Measurements from ENCODE around the gene EMCN.

The EMCN gene

GRCh38 chr4:100493756-100494155 lies 24.1 kb downstream of the EMCN start:
- no peak overlapping the region for H3K4me3 ChIP-seq (ENCODE audit: low read depth, low read length)
- TF ChIP-seq, protein P1, sequence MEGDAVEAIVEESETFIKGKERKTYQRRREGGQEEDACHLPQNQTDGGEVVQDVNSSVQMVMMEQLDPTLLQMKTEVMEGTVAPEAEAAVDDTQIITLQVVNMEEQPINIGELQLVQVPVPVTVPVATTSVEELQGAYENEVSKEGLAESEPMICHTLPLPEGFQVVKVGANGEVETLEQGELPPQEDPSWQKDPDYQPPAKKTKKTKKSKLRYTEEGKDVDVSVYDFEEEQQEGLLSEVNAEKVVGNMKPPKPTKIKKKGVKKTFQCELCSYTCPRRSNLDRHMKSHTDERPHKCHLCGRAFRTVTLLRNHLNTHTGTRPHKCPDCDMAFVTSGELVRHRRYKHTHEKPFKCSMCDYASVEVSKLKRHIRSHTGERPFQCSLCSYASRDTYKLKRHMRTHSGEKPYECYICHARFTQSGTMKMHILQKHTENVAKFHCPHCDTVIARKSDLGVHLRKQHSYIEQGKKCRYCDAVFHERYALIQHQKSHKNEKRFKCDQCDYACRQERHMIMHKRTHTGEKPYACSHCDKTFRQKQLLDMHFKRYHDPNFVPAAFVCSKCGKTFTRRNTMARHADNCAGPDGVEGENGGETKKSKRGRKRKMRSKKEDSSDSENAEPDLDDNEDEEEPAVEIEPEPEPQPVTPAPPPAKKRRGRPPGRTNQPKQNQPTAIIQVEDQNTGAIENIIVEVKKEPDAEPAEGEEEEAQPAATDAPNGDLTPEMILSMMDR (IDR thresholded peaks at IDR 0.05; ENCODE audit: low read depth, low read length): no peak

GRCh38 chr4:100492129-100492528 lies 25.7 kb downstream of the EMCN start:
- no peak overlapping the region for H3K4me3 ChIP-seq (ENCODE audit: low read depth, low read length)
- TF ChIP-seq, protein P1 (IDR thresholded peaks at IDR 0.05; ENCODE audit: low read depth, low read length): no peak

GRCh38 chr4:100489305-100489704 lies 28.5 kb downstream of the EMCN start:
- no peak overlapping the region for H3K4me3 ChIP-seq (ENCODE audit: low read depth, low read length)
- TF ChIP-seq, protein P1 (IDR thresholded peaks at IDR 0.05; ENCODE audit: low read depth, low read length): no peak

DNA sequence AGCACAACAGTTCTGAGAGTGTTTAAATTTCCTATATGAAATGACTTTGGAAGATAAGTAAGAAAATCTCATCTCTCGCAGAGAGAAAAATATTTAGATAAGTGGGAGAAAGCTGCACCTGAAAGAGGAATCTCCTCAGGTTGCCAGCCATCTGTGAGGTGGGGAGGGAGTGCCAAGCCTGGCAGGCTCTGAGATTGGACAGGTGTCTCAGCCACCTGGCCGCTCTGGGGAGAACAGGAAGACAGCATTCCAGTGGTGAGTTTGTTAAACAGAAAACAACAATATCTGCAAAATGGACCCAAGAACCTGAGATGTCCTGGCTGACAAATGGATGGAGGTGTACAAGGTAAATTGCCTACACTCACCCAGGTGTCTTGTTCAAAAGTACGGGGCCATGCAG lies 31.3 kb downstream of the EMCN start:
- TF ChIP-seq, protein P1 (IDR thresholded peaks at IDR 0.05; ENCODE audit: low read depth, low read length): no peak

GRCh38 chr4:100483796-100484195 lies 34.0 kb downstream of the EMCN start:
- H3K4me3 ChIP-seq (ENCODE audit: low read depth, low read length): no peak overlapping the region
- TF ChIP-seq, protein P1 (IDR thresholded peaks at IDR 0.05; ENCODE audit: low read depth, low read length): no peak

More for the DNA sequence above, 31.3 kb downstream of the EMCN start:
- no peak overlapping the region for H3K4me3 ChIP-seq (ENCODE audit: low read depth, low read length)

DNA sequence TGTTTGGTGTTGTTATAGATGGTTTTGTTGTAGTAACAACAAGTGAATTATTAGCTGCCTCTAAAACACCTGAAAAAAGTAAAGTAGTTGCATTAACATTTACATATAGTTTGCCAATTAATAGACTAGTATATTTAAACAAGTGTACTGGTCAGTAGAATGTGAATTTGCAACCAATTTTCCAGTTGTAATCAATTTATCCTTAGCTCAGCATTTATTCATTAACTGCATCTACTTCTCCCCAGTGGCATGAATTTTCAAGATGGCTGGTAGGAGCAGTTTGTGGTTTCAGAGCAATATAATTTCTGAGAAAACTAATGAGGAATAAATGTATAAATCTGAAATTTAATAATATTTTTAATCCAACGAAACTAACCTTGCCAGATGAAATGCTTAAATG lies 37.9 kb downstream of the EMCN start:
- TF ChIP-seq, protein P1 (IDR thresholded peaks at IDR 0.05; ENCODE audit: low read depth, low read length): no peak
- no peak overlapping the region for H3K4me3 ChIP-seq (ENCODE audit: low read depth, low read length)

DNA sequence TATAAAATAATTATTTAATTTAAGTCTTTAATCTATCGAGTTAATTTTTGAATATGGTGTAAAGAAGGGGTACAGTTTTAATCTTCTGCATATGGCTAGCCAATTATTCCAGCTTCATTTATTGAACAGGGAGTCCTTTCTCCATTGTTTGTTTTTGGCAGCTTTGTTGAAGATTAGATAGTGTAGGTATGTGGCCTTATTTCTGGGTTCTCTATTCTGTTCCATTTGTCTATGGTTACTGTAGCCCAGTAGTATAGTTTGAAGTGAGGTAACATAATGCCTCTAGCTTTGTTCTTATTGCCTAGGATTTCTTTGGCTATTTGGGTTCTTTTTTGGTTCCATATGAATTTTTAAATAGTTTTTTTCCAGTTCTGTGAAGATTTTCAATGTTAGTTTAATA lies 48.3 kb downstream of the EMCN start:
- TF ChIP-seq, protein P1 (IDR thresholded peaks at IDR 0.05; ENCODE audit: low read depth, low read length): no peak
- no peak overlapping the region for H3K4me3 ChIP-seq (ENCODE audit: low read depth, low read length)
